Fibroblast of lung (primary cell): ENCODE results near the gene TRPM3. TPM values are rescaled to one million over a fixed set of nuclear protein-coding genes. Genes with fewer than 3 reads are reported as not detected.
A peak's percentile ranks its signal among the peaks of the same experiment; 100 is the strongest.

Source experiments
- DNase-seq, 2 donors: peaks; one replicate each; pipeline versions ENCODE4 v3.0.0 to v3.0.0-alpha.2; 2010; ENCODE audit warnings: low read depth in 2 of 2
- H2AFZ ChIP-seq: 2 replicates; pipeline ENCODE4 v1.5.1; 2012; ENCODE audit warnings: low read length, control low read depth, inconsistent platforms
- H3K27ac ChIP-seq: 2 replicates; pipeline ENCODE4 v1.5.1; 2011; ENCODE audit warnings: low read length, control low read depth; ENCODE audit not compliant: insufficient read depth
- H3K27me3 ChIP-seq: 2 replicates; pipeline ENCODE4 v1.5.1; 2011; ENCODE audit warnings: mild to moderate bottlenecking, low read length; ENCODE audit not compliant: control insufficient read depth, insufficient read depth
- H3K36me3 ChIP-seq: 2 replicates; pipeline ENCODE4 v1.5.1; 2011; ENCODE audit warnings: low read length; ENCODE audit not compliant: control insufficient read depth, insufficient read depth
- H3K4me1 ChIP-seq: 2 replicates; pipeline ENCODE4 v1.5.1; 2011; ENCODE audit warnings: low read length; ENCODE audit not compliant: control insufficient read depth, insufficient read depth; ENCODE audit errors: extremely low read depth
- H3K4me2 ChIP-seq: 2 replicates; pipeline ENCODE4 v1.5.1; 2011; ENCODE audit warnings: low read length, control low read depth; ENCODE audit not compliant: insufficient read depth; ENCODE audit errors: extremely low read depth
- H3K4me3 ChIP-seq, 4 experiments: fragments of 200-600 bp in 1 of 4; sonication (generic) in 1 of 4; replicated peaks in 1 of 4; 2 replicates each; pipeline ENCODE4 v1.5.1; 2011 to 2016; ENCODE audit warnings: low read length in 4 of 4, low read depth in 3 of 4, mild to moderate bottlenecking in 3 of 4, control low read depth in 2 of 4, inconsistent platforms in 1 of 4, mixed read lengths in 1 of 4; ENCODE audit not compliant: insufficient read depth in 1 of 4; ENCODE audit errors: control extremely low read depth in 1 of 4
- H3K79me2 ChIP-seq: 2 replicates; pipeline ENCODE4 v1.5.1; 2012; ENCODE audit warnings: mild to moderate bottlenecking, low read length, inconsistent platforms; ENCODE audit not compliant: control insufficient read depth, insufficient read depth
- H3K9ac ChIP-seq: 2 replicates; pipeline ENCODE4 v1.5.1; 2011; ENCODE audit warnings: mild to moderate bottlenecking, low read length, control low read depth; ENCODE audit not compliant: insufficient read depth
- H3K9me3 ChIP-seq: 2 replicates; pipeline ENCODE4 v1.5.1; 2012; ENCODE audit warnings: low read depth, low read length; ENCODE audit not compliant: control insufficient read depth, insufficient read depth
- H4K20me1 ChIP-seq: 2 replicates; pipeline ENCODE4 v1.5.1; 2011; ENCODE audit warnings: low read length; ENCODE audit not compliant: control insufficient read depth, insufficient read depth; ENCODE audit errors: extremely low read depth
- CTCF ChIP-seq, 2 donors: IDR thresholded peaks in 1 of 2; conservative IDR thresholded peaks in 1 of 2; 1 replicate in 1 of 2; 2 replicates in 1 of 2; pipeline ENCODE4 v1.5.1; 2011 to 2012; ENCODE audit warnings: low read length in 2 of 2, control low read depth in 1 of 2, inconsistent platforms in 1 of 2, low read depth in 1 of 2, mild to moderate bottlenecking in 1 of 2
- EZH2 ChIP-seq: IDR thresholded peaks from 2 replicates; pipeline ENCODE4 v1.5.1; 2012; ENCODE audit warnings: low read length, control low read depth, mild to moderate bottlenecking; ENCODE audit errors: missing control alignments
- polyA plus RNA-seq, 2 donors: library from polyadenylated mRNA; depleted of rRNA in 1 of 2; stranded (reverse) in 1 of 2; unstranded in 1 of 2; fragments of >200 nt; gene quantifications; 2 replicates each; pipeline ENCODE4 v1.2.1, GENCODE V29; 2011 to 2012; ENCODE audit warnings: missing spikeins in 1 of 2
- total RNA-seq: library from RNA; depleted of rRNA; stranded (reverse); fragments of >200 nt; gene quantifications from 2 replicates; pipeline ENCODE4 v1.2.1, GENCODE V29; 2014

The TRPM3 gene
- total and polyA plus RNA-seq, 2 donors (not counting 1 experiment from before 2014, with no cell fraction given), result 0.05 to 0.50 TPM

DNA sequence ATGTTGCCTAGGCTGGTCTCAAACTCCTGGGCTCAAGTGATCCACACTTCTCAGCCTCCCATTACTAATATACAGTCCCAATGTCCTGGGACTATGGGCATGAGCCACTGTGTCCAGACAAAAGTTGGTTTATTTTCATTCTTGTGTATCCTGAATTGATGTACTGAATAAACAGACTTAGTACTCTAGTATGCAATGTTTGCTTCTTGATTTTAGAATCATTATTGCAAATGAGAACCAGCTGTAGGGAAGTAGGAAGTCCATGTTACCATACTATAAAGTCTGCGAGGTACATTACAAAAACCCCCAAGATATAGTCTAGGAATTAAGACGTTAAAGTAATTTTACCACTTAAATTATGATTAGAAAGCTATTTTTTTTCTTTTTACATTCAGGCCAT, 372.4 kb downstream of the TRPM3 start:
- no peak for TF ChIP-seq EZH2
- no peak for TF ChIP-seq CTCF (conservative IDR thresholded peaks at IDR 0.05 in 1 of 2, IDR thresholded peaks at IDR 0.05 in 1 of 2; ENCODE audit: low read depth in 1 of 2, low read length in 2 of 2)
- no peak overlapping the region for H3K4me3 ChIP-seq
- H3K79me2 ChIP-seq, result no peaks in the 10 kb centered on the region
- H4K20me1 ChIP-seq, result no peaks in the 10 kb centered on the region
- no peak for DNase-seq
- no peak overlapping the region for H3K9ac ChIP-seq
- H3K27me3 ChIP-seq, result no peaks in the 10 kb centered on the region
- H3K4me1 ChIP-seq, result no peaks in the 10 kb centered on the region
- H3K36me3 ChIP-seq, result no peaks in the 10 kb centered on the region
- H3K9me3 ChIP-seq, result no peaks in the 10 kb centered on the region
- no peak overlapping the region for H3K27ac ChIP-seq
- H3K4me2 ChIP-seq, result no peak overlapping the region
- no peak overlapping the region for H2AFZ ChIP-seq

DNA sequence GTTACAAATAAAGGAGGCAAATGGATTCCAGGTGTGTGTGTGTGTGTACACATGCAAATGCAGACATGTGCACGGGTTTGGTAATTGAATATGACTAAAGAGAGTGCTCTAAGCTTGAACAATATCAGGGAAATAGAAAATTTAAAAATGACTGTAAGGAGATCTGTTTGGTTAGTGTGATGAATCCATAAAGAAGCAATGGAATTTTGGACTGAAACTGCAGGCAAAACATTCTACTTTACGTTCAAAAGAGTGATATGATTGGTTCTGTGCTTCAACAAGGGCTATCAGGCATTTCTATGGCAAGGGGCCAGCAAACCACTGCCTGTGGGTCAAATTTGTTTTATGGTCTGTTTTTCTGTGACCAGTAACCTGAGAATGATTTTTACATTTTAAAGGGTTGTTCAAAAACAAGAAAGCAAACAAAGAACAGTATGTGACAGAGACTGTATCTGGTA, 374.1 kb downstream of the TRPM3 start:
- TF ChIP-seq EZH2 (no peak), CTCF (conservative IDR thresholded peaks at IDR 0.05 in 1 of 2, IDR thresholded peaks at IDR 0.05 in 1 of 2; ENCODE audit: low read depth in 1 of 2, low read length in 2 of 2) (no peak)
- no peaks in the 10 kb centered on the region for H4K20me1 ChIP-seq
- no peaks in the 10 kb centered on the region for H3K36me3 ChIP-seq
- no peaks in the 10 kb centered on the region for H3K27me3 ChIP-seq
- H3K4me1 ChIP-seq, result no peaks in the 10 kb centered on the region
- no peak overlapping the region for H3K4me3 ChIP-seq
- H2AFZ ChIP-seq, result no peak overlapping the region
- H3K27ac ChIP-seq, result no peak overlapping the region
- H3K79me2 ChIP-seq, result no peaks in the 10 kb centered on the region
- H3K9me3 ChIP-seq, result no peaks in the 10 kb centered on the region
- peak in 1 of 2 donors; percentile 6 for DNase-seq
- H3K4me2 ChIP-seq, result no peak overlapping the region
- H3K9ac ChIP-seq, result no peak overlapping the region

GRCh38 chr9:70746760-70747159, 374.7 kb downstream of the TRPM3 start:
- H3K36me3 ChIP-seq, result no peaks in the 10 kb centered on the region
- no peaks in the 10 kb centered on the region for H3K9me3 ChIP-seq
- H3K27me3 ChIP-seq, result no peaks in the 10 kb centered on the region
- H4K20me1 ChIP-seq, result no peaks in the 10 kb centered on the region
- H3K9ac ChIP-seq, result no peak overlapping the region
- no peak overlapping the region for H3K27ac ChIP-seq
- no peak for DNase-seq
- no peaks in the 10 kb centered on the region for H3K4me1 ChIP-seq
- no peak for TF ChIP-seq CTCF (conservative IDR thresholded peaks at IDR 0.05 in 1 of 2, IDR thresholded peaks at IDR 0.05 in 1 of 2; ENCODE audit: low read depth in 1 of 2, low read length in 2 of 2)
- no peak for TF ChIP-seq EZH2
- H3K79me2 ChIP-seq, result no peaks in the 10 kb centered on the region
- H3K4me2 ChIP-seq, result no peak overlapping the region
- H3K4me3 ChIP-seq, result no peak overlapping the region
- no peak overlapping the region for H2AFZ ChIP-seq
